Retinal pigment epithelial cell (primary cell): ENCODE measurements around the gene ADCY7.

Experiments used
- DNase-seq: peaks from one replicate; pipeline ENCODE4 v3.0.0-alpha.2; 2010; ENCODE audit warnings: low read depth
- H3K4me3 ChIP-seq: 2 replicates; pipeline ENCODE4 v1.5.1; 2011; ENCODE audit warnings: mild to moderate bottlenecking, low read length, control low read depth, moderate library complexity
- CTCF ChIP-seq: conservative IDR thresholded peaks from 2 replicates; pipeline ENCODE4 v1.5.1; 2011; ENCODE audit warnings: low read depth, low read length, control low read depth, inconsistent platforms

The ADCY7 gene

GRCh38 chr16:50304467-50305440, 38.4 kb downstream of the ADCY7 start:
- no peak overlapping the region for H3K4me3 ChIP-seq
- DNase-seq: no peak
- TF ChIP-seq CTCF: no peak

GRCh38 chr16:50305441-50306061, 39.2 kb downstream of the ADCY7 start:
- no peak for DNase-seq
- no peak overlapping the region for H3K4me3 ChIP-seq
- TF ChIP-seq CTCF: no peak

- no peak for TF ChIP-seq CTCF
- DNase-seq: no peak
- no peak overlapping the region for H3K4me3 ChIP-seq
These were observed 39.9 kb downstream of the ADCY7 start for GRCh38 chr16:50306287-50306686.

GRCh38 chr16:50308237-50308965, 42.0 kb downstream of the ADCY7 start:
- H3K4me3 ChIP-seq: no peak overlapping the region
- DNase-seq: no peak
- no peak for TF ChIP-seq CTCF

- TF ChIP-seq CTCF: no peak
- no peak overlapping the region for H3K4me3 ChIP-seq
- no peak for DNase-seq
These were observed 42.8 kb downstream of the ADCY7 start for GRCh38 chr16:50309156-50309526.

GRCh38 chr16:50309527-50310307, 43.4 kb downstream of the ADCY7 start:
- no peak for TF ChIP-seq CTCF
- no peak overlapping the region for H3K4me3 ChIP-seq
- no peak for DNase-seq
